GM19455 (cell line): ENCODE results near the gene SLC25A26.

Experiments
- ATAC-seq: cut with Tn5 transposase; IDR thresholded peaks from one replicate; pipeline ENCODE4 v1.9.1; 2021; ENCODE audit not compliant: unreplicated experiment

Gene SLC25A26

DNA sequence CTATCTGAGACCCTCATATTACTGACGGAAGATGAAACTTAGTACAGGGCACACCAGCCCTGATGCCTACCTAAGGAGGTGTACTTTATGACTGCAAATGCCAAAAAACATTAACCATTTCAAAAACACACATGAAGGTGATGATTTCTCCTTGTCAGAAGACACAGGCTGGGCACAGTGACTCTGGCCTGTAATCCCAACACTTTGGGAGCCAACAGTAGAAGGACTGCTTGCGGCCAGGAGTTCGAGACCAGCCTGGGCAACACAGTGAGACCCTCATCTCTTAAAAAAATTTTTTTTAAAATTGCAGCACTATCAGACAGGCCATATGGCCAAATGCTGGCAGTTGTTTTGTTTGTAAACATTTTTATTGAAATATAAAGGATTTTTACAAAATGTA lies 206.6 kb downstream of the SLC25A26 start:
- no peak for ATAC-seq

- ATAC-seq, result no peak
These were observed 207.2 kb downstream of the SLC25A26 start for GRCh38 chr3:66427951-66428474.
